SIG-M5 treated with dmso at 0.1 percent for 504 hours (cell line): ENCODE measurements around the gene G6PC1.

Experiments used
- DNase-seq: peaks from one replicate; lab custom pipeline; 2025; ENCODE audit not compliant: unreplicated experiment; lab: John Stamatoyannopoulos, UW

G6PC1 gene

DNA sequence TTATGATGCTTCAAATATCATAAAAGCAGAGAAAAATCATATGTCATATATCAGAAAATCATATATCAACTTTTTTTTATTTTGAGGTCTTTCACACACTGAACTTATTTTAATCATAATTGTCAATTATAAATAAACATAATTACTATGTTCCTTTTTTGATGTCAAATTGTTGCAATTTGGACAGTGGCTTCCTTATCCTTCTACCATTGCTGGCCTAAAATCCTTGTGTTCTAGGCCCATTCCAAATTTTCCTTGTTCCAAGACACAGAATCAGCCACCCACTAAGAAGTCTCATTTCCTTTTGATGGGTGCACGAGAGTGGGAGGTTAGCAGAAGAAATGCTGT, 28.9 kb downstream of the G6PC1 start:
- no peak for DNase-seq

GRCh38 chr17:42937712-42938596, 37.4 kb downstream of the G6PC1 start:
- peak; percentile 68 for DNase-seq

GRCh38 chr17:42944211-42944610, 43.6 kb downstream of the G6PC1 start:
- no peak for DNase-seq

- DNase-seq, result no peak
Observed at GRCh38 chr17:42946812-42947211, 46.2 kb downstream of the G6PC1 start.

- DNase-seq, result no peak
Observed at GRCh38 chr17:42950044-42950783, 49.6 kb downstream of the G6PC1 start.
